Measurements from ENCODE around the gene CCR6.
"Not testable (repeated sequence)": the region's sequence is repeated elsewhere in the genome, so short reads cannot be mapped to it uniquely, and the experiment has no call there.

CCR6 gene

DNA sequence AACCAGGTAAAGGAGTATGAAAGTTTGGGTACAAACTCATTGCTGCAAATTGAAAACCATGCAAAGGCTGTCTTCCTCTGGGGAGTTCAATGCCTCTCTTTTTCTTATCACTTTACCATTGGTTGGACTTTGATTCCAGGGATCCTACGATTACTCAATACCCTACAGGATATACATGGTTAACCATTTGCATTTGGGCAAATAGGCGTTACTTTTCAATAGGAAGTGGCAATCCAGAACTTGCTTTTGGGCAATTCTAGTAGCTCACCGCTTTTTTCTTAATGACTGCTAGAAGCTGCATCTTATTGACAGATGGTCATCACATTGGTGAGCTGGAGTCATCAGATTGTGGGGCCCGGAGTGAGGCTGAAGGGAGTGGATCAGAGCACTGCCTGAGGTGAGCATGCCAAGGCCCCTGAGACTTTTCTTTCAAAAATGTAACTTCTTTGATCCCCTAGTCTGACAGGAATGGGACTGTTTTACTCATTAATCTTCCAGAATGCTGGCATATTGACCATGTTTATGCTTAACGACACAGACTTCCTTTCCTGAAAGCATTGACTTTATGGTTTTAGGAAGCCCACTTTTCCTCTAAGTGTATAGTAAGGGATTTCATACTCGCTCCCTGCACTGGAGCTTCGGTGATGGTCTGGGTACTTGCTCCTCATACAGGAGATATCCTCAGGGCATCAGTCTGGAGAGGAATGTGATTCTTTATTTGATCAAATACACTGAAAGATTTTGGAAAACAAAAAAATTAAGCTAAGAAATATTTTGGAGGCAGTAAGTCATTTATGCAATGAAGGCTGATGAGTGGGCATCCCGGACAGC is at the start of gene CCR6:
CCR6 (plus strand) TSS at position 270 of the 831 bp plus-strand sequence. CDS start 13,039 bp downstream, outside the sequence.
- no peak for DNase-seq

DNA sequence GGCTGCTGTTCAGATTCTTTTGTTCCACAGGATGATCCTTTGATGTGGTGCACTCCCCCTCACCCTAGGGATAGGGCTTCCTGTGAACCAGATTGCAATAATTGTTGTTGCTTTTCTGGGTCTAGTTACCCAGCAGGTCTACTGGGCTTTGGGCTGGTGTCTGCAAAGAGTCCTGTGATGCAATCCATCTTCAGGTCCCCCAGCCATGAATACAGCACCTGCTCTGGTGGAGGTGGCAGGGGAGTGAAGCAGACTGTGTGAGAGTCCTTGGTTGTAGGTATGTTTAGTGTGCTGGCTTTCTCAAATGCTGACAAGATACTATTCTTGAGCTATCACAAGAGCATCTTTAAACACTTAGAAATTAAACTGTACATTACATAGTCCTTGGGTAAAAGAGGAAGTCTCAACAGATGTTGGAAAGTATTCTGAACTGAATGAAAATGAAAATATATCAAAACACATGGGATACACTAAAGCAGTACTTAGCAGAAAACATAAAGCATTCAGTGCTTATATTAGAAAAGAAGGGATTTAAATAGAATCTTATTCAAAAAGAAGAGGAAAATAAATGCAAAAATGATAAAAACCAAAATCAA is 49.1 kb upstream of the CCR6 start:
- DNase-seq, result no peak

DNA sequence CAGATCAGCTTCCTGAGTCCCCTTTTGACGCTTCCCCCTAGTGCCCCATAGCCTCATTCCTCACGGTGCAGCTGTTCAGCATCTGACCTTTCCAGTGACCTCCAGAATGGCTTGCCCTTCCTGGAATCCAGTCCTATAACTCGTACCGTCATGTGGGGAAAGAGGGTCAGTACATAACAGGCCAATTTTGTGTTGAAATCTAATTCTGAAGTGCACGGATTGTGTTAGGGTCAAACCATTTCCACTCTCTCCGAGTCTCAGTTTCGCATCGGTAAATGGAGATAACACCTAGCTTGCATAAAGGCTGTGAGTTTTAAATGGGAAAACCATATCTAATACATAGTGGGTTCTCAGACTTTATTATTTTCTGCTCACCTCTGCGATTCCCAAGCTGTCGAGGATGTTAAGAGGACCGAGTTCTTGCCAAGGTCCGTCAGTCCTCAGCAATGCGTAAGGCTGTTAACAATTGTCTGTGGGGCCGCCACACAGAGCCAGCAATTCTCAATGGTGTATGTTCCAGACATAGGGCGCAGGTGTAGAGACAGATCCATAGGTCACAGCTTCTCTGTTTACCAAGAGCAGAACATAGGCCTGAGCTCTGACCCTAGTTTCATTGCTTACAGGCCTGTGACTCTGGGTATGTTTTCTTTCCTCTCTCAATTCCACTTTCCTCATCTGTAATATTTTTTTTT is 45.5 kb upstream of the CCR6 start:
- no peak for DNase-seq

DNA sequence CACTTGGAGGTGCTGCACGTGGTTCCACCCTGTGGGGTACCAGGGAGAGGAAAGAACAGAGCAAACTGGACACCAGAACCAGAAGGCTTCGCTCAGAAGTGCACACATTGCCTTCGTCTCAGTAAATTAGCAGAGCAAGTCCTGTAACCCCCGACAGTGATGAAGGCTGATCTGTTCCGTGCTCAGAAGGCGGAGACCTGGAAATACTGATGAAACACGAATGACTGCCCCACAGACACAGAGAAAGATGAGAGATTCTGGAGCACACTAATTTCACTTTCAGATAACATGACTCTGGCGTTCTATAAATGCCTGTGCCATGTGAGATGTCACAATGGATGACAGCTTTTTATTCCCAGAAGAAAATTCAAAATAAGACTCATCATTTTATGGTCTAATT is 44.2 kb upstream of the CCR6 start:
- DNase-seq, result no peak

DNA sequence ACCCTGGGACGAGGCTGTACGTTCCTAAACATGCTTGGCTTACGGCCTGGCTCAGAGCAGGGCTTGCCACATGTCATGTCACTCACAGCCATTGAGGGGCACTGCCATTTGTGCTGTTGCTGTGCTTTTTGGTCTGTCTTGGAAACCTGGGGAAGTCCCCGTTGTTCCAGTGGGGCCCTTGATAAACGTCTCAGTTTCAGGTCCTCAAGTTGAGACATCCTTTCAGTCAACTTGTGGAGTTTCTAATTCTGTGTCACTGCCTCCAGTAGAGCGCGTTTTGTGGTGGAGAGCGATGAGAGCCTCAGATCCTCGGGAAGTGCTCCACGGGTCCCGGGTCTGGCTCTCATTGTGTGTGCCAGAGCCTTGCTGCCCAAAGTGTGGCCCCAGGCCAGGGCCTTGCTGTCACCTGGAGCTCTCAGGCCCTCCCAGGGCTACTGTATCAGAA is 43.0 kb upstream of the CCR6 start:
- DNase-seq, result no peak

DNA sequence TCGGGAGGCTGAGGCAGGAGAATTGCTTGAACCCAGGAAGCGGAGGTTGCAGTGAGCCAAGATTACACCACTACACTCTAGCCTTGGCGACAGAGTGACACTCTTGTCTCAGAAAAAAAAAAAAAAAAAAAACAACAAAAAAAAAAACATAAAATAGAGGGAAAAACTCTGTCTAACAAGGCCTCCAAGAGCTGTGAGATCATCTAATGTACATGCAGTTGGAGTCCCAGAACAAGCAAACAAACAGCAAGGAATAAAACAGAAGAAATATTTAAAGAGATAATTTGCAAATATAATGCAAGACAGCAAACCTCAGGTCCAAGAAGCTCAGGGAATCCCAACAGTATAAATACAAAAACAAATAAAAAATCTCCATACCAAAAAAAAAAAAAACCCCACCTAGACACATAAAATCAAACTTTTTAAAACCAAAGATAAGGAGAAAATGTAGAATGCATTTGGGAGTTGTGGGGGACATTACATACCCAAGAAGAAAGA is 35.0 kb upstream of the CCR6 start:
- no peak for DNase-seq

DNA sequence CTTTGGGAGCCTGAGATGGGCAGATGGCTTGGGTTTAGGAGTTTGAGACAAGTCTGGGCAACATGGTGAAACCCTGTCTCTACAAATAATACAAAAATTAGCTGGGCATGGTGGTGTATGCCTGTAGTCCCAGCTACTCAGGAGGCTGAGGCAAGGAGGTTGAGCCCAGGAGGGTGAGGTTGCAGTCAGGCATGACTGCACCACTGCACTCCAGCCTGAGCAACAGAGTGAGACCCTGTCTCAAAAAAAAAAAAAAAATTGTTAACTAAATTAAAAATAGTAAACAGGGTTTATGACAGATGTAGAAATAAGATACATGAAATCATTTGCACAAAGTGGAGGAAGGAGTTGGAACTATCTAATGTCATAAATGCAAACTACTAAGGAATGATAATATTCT is 34.2 kb upstream of the CCR6 start:
- not testable (repeated sequence) for DNase-seq

DNA sequence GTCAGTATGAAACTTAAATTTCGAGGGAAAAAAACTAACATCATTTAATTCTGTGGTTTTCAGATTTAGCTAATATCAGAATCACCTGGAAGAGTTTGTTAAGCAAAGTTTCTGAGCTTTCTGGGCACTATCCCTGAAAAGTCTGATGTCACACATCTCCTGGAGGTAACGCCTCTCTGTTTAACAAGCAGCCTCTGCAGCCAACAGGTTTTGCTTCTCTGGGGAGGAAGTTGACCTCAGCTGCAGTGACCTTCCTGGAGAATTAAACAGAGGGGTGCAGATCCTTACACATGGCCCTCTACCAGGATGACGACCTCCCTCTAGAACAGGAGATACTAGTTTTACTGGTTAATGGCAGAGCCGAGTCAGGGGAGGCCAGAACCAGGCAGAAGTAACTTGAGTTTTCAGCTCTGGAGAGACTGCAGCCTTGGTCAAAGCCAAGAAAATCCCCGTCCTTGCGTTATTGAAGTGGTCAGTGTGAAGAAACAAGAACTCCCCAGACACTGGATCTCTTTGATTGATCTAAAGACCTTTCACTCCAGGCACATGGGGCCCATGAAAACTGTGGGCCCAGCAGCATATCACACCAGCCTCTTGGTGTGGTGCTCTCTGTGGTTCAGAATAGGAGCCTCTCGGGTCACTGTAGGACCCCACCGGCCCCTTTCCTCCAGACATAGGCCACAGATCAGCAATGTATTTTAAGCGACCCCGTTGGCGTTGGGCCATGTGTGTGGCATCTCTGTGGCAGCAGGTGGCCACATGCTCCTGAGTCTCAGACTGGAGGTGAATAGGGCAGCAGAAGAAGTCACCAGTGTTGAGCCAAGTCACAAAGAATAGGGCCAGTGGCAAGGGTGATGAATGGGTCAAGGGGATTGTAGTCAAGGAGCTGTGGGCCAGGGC is 33.4 kb upstream of the CCR6 start:
- no peak for DNase-seq

DNA sequence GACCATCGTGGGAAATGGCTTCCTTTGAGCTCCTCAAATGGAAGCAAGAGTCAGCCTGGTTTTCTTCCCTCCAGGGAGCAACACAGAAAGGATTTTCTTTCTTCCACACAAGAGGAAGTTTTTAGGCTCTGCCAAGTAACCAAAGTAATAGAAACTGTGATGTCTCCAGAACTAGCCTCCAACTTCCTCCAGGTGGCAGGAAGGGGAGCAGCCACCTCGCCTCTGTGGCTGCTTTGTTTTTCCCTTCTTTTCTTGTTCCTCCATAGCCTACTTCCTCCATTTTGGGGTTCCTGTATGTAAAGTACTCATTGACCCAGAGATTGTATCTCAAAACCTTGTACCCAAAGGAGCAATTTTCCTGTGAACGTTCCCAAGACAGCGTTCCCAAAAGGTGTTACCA is 32.7 kb upstream of the CCR6 start:
- DNase-seq, result no peak

DNA sequence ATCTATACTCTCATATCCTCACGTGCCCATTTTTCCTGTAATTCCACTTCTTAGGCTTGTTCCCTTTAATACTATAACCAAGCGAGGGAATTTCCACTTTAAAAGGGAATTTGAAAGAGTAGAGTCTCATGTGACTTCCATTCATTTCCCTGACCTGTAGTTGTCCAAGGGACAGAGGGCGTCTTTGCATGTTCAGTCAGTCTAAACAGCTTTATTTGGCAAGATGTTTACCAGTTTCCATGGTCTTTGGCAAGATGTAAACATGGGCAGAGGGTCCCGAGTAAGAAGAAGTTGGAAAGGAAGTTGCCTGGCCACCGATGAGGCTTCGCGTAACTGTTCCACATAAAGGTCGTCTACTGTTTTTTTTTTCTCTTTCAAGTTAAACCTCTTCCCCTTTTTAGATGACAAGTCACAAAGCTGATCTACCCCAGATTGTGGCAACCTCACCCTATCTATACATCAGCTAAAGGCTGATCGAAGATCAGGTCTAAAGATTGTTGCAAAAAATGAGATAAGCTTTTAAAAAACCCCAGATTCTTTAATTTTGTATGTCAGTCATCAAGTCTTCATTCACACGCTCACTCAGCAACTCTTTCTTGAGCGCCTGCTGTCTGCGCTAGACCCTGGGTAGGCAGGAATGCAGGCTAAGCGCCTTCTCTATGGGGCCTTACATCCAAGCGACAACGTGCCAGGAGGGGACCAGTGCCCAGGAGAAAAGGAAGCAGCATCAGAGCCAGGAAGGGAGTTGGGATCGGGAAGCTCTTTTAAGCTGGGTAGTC is 31.7 kb upstream of the CCR6 start:
- no peak for DNase-seq

DNA sequence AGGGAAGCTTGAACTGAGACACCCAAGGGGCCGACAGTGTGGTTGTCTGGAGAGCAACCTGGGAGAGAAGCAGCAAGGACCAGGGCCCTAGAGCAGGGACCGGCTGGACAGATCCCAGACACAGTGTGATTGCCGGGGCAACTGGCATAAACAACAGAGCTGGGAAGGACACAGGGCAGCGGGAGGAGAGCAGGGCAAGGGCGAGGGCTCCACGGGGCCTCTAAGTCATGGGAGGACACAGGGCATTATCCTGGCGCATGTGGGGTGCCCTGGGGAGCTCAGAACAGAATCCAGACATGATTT is 31.1 kb upstream of the CCR6 start:
- no peak for DNase-seq

DNA sequence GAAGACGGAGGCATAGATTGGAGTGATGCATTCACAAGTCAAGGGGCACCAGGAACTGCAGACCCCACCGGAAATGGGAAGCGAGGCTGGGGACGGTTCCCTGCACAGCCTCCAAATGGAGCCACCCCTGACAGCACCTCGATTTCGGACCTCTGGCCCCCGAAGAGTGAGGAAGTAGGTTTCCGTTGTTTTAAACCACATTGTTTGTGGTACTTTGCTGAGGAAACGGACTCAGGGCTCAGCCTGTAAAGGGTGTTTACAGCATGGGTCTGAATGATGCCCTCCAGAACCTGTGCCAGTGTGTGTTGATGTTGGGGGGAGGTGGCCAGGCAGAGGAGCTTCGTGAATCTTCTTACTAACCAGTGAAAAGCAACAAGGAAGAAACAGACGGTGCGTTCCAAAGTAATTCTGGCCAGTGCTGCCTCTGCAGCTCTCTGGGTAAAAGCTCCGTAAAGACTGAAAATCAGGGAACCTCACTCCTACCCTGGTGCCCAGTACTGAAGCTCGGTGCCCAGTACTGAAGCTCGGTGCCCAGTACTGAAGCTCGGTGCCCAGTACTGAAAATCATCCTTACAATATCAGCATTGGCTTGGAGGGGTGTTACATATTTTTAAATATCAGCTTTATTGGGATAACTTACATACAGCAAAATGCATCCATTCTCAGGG is 30.1 kb upstream of the CCR6 start:
- no peak for DNase-seq

DNA sequence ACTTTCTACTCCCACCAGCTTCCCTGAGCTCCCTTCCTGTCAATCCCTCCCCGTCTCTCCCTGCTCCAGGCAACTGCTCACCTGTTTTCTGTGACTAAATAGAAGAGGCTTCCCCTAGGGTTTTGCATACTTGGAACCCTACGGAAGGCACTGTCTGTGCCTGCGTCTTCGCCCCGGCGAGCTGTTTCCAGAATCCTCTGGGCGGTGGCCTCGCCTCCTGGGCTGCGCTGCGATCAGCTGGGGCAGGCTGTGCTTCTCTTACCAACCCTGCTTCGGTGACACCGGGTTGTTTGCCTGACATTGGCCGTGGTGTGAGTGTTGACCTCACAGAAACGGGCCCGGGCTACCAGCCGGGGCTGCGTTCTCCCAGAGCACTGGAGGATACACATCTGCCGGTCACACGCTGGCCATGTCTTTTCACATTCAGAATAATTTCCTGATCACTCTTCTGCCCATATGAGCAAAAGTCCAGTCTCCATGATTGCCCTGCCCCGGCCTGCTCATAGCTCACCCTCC is 29.4 kb upstream of the CCR6 start:
- DNase-seq, result no peak

DNA sequence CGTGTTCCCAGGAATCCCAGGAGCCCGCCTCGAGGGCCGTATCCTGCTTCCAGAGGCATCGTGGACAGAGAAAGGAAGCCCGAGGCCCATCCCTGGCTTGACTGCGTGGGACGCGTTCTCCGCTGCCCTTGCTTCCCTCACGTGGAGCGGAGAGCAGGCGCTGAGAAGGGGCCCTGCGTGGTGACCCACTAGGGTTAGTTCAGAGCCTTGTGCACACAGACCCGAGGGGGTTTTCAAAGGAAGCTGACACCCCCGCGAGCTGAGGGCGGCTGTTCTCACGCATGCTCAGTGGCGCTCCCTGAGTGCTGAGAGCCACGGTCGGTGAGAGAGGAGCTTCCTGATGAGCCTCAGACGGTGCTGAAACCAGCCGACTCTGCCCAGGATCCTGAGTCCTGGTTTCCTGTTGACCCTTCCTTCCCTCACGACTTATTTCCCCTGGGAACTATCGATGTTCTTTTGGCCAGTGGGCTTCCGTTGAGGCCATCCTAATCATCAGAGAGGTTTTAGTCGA is 28.9 kb upstream of the CCR6 start:
- no peak for DNase-seq

DNA sequence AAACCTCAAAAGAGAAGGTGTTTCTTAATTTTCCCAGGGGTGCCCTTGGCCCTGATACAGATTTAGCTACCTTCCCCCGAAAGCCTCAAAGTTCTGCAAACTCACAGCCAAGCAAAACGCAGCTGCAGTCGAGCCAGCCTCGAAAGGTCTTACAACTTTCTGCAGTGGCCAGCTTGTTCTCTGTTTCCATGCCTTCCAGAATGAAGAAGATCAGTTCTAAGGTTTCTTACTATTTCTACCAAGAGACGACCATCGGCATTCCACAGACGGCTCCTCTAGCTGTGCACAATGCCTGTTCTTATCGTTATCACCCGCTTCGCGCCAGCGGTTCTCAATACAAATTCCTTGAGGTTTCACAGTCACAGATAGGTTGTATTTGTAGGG is 28.5 kb upstream of the CCR6 start:
- no peak for DNase-seq

DNA sequence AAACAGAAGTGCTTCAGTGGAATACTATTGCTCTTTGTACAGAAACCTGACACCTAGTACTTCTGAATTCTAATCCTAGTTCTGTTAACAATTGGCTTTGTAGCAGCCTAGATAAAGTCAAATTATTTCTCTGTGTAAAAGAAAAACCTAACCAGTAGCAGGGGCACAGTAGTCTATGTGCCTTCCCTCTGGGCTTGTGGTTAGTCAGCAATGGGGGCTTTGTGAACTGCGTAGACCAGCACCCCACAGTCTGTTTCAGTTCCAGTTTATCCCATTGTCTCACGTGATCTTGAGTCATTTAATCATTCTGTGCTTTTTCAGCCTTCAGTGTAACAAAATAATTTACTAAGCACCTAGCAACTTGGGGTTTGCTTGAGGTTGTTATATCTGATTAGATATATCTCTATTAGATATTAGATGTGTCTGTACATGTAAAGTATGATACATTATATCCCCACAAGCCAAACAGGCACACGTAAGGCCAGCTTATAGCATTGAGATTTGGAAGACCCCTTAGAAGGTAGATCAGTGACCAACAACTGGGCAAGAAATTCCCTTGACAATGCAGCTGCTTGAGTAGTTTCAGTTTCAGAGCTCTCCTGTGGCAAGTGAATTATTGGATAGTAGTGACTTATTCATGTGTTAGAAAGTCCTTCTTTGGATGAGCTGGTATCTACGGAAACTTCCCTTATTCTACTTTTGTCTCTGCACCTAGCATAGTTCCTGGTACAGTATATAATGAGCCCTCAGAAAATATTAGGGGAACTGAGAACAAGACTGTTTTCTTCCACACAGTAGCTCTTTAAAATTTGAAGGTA is 27.9 kb upstream of the CCR6 start:
- DNase-seq, result no peak

DNA sequence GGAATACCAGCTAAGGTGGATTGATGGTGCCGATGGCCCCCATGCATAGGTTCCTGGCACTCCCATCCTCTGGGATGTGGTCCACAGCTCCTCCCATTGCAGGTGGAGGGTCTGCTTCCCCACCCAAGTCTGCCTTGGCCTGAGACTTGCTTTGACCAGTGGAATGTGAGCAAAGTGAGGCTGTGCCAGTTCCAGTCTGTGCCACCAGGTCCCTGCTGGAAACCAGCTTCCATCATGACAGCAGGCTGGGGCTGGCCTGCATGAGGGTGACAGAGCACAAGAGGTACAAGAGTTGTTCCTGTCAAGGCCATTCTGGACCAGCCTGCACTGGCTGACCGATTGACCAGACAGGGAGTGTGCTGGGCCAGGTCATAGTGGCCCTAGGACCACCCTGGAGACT is 27.0 kb upstream of the CCR6 start:
- DNase-seq, result no peak

DNA sequence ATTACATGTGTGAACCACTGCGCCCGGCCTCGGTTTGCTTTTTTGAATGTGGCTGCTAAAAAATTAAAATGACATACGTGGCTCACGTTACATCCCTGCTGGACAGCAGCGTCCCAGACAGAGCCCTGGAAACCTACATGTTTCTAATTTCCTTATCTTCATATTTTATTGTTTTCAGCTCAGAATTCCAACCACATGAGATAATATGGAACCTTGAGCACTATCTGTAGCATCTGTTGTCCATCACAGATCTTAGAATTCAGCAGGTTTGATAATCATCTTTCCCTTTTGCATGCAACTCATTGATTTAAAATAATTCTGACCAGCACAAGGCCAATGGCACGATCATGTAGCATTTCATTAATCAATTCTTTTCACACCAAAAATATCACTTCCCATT is 25.9 kb upstream of the CCR6 start:
- no peak for DNase-seq

DNA sequence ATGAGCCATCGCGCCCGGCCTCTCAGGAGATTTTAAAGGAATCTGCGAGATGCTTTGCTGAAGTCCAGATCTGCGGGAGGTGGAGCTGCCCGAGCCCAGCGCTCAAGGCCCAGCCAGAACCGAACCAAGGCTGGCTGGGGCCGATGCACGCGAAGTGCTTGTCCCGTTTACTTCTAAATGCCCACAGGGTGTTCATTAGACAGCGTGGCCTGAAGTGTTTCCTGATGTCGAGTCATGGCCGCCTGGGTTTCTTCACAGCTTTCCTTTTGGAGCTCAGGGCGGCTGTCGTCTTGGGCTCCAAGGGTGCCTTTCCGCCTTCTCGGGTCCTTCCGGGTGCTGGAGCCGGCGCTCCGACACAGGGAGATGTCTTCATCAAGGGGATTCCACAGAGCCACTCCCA is 25.1 kb upstream of the CCR6 start:
- no peak for DNase-seq

DNA sequence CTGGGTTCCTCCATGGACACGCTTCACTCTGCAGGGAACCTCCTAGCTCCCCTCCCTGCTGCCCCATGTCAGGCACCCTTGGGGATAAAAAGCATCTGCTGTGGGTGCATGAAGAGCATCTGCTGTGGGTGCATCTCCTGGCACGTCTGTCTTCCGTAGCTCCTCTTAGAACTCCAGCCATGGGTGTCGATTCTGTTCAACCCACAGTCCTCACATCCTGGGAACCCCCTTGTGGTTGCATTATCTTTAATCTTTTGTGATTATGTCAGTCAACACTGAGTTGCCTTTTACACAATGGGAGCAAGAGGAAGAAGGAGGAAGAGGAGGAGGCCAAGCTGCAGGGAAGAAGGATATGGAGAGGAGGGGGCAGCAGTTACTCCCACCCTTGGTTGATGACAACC is 24.1 kb upstream of the CCR6 start:
- DNase-seq, result no peak
